NCI-H2029 (cell line): Measurements from ENCODE around the gene TRIM27.
"Not testable (repeated sequence)": the region's sequence is repeated elsewhere in the genome, so short reads cannot be mapped to it uniquely, and the experiment has no call there.

Experiments
- DNase-seq: peaks from one replicate; lab custom pipeline; 2025; lab: John Stamatoyannopoulos, UW

The TRIM27 gene

GRCh38 chr6:28943223-28943556, 19.4 kb upstream of the TRIM27 start:
- no peak for DNase-seq

GRCh38 chr6:28941684-28942448, 18.1 kb upstream of the TRIM27 start:
- no peak for DNase-seq

DNA sequence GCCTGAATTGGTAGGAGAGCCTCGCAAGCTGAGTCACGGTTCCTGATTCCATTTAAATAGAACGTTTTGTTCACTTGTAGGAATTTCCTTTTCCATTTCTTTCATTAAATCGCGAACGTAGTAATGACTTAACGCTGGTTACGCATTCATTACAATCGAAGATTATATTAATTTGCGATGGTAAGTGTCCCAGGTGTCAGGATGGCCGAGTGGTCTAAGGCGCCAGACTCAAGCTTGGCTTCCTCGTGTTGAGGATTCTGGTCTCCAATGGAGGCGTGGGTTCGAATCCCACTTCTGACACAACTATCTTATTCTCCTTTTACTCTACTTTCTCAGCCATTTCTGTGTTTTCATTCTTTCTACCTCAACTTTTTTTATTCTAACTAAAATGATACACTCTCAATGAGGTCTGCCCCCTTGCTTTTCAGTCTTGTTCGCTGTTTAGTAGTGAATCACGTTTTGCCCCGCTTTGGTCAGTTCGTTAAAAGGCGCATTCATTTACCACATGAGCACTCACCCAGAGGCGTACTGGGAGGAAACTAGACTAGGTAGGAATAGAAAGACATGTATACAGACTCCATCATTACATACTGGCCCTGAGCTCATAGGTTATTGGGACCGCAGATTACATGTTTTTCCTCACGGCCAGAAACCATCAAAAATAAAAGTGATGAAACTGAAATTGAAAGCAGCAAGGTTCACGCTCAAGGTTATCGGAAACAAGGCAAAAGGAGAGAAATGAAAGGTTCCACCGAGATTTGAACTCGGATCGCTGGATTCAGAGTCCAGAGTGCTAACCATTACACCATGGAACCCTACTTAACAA, 17.3 kb upstream of the TRIM27 start:
- DNase-seq: peak; percentile 67

DNA sequence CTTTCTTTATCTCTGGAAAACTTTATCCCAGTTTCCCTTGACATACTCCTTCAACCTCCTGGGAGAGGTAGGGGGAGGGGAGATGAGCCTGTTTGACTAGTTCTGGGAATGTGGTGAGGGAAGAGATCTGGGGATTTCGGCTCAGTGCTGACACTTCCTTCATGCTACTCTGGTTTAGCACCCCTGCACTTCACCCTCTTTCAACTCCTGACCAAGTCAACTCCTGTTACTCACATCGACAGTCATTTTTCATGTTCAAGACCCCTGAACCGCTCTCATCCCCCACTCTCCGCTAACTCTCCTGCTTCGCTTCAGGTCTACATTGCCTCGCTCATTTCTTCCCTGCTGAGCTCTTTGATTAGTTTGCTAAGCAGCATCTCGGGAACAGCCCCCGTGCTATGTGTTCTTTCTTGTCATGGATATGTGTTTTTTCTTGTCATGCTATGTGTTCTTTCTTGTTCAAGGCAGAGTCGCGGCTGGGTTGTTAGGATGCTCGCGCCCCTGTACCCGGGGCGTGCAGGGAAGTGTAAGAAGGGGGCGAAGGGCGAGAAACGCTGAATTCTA, 16.6 kb upstream of the TRIM27 start:
- no peak for DNase-seq

- no peak for DNase-seq
Measured at GRCh38 chr6:28933069-28933468, 9.3 kb upstream of the TRIM27 start.

GRCh38 chr6:28929887-28930620, 6.3 kb upstream of the TRIM27 start:
- no peak for DNase-seq

DNA sequence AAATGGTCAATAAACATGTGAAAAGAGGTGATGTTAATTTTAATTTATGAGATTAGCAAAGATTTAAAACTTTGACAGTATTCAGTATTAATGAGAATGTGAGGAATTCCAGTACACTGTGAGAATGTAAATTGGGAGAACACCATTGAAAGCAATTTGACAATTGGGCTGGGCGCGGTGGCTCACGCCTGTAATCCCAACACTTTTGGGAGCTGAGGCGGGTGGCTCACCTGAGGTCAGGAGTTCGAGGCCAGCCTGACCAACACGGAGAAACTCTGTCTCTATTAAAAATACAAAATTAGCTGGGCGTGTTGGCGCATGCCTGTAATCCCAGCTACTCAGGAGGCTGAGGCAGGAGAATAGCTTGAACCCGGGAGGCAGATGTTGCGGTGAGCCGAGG, 5.6 kb upstream of the TRIM27 start:
- not testable (repeated sequence) for DNase-seq

DNA sequence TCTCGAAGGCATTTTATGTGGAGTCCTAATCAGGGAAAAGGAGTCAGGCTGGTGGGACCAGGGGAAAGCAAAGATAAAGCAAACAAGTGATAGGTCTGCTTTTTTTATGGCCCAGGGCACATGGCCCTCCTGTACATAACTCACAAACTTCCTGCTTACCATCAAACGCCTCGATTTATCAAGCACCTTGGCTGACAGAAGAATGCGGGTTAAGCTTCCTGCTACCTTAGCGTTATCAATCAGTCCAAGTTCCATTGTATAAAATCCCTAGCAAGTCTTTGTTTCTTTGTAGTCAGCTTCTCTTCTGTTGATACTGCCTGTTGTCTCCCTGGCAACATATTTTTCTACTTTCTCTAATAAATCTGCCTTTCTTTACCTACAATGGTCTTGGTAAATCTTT, 4.1 kb upstream of the TRIM27 start:
- no peak for DNase-seq

DNA sequence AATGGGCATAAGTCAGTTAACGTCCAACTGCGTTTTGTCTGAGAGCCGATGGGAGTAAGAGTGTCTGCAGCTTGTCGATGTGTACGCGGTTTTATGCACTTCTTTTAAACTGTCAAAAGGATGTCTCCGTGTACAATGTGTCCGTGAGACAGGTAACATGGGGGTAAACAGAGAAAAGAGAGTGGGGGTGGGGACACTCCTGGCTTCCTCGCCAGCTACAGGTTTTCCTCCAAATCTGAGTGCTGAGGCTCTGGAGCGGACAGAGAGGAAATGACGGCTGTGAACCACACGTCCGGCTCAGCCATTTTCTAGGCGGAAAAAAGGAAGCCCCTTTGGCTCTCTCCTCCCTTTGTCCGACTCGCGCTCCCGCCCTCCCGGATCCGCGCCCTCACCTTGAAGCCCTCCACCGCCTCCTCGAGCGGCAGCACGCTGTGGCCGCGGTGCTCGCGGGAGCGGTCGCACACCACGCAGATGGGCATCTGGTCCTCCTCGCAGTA, 916 bp downstream of the TRIM27 start:
- peak; percentile 57 for DNase-seq

GRCh38 chr6:28922004-28922820, 1.6 kb downstream of the TRIM27 start:
- peak; percentile 66 for DNase-seq

DNA sequence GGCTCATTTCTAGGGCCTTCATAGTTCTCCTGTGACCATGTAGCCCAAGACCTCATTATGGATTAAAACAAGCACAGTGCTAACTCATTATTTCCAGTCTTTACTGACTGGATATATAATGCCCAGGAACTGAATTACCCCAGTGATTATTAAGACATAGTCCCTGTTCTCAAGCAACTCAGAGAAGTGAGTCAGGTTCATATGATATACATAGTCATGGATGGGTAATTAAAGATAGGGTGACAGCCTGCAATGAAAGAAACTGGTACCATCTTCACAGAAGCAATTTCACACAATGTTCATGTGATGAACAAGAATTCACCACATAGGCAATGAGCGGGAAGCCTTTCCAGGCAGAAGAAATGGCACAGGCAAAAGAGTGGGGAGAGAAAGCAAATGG, 3.5 kb downstream of the TRIM27 start:
- DNase-seq: no peak

- no peak for DNase-seq
Measured at GRCh38 chr6:28914941-28915340, 8.8 kb downstream of the TRIM27 start.

- no peak for DNase-seq
Measured at GRCh38 chr6:28910901-28911690, 12.7 kb downstream of the TRIM27 start.

DNA sequence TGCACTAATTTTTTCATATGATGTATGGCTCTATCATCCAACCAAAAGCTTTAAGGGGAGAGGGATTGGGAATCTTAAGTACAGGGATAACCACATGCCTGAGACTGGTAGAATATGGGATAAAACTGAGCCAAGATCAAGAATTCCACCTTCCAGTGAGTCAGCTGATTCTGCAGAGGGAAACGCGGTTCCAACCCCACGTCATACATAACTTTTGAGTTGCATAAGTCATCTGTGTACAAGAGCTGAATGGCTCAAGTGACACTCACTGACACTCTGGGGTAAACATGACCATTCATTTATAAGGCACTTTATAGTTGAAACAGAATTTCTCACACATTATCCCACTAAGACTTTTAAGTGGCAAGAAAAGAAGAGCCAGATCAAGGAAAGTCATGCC, 16.4 kb downstream of the TRIM27 start:
- DNase-seq: no peak

GRCh38 chr6:28906669-28907068, 17.1 kb downstream of the TRIM27 start:
- DNase-seq: no peak

GRCh38 chr6:28903686-28904085, 20.1 kb downstream of the TRIM27 start:
- no peak for DNase-seq

DNA sequence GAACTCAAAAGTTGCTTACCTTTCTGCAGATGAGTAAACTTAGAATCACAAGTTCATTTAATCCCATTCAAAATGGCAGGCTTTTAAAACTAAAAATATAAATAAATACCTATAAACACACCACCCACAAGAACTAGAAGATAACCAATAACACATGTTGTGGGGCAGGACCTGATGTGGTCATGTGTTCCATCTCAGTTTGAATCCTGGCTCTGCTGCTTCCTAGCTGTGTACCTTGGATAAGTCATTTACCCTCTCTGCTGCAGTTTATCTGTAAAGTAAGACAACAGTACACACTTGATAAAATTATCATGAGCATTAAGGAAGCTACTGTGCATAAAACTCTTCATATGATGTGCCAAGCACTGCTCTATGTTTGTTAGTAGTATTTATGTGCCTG, 22.0 kb downstream of the TRIM27 start:
- no peak for DNase-seq

GRCh38 chr6:28900577-28901256, 23.1 kb downstream of the TRIM27 start:
- DNase-seq: no peak

- DNase-seq: no peak
Measured at GRCh38 chr6:28898710-28898965, 25.1 kb downstream of the TRIM27 start.

- DNase-seq: no peak
Measured at GRCh38 chr6:28897369-28897745, 26.4 kb downstream of the TRIM27 start.
